Liver (tissue), 3 donors: ENCODE data around the gene NUBP1.

ENCODE experiments used
- ATF3 ChIP-seq: IDR thresholded peaks from 2 replicates; pipeline ENCODE4 v1.6.1; 2016; ENCODE audit warnings: antibody characterized with exemption
- CTCF ChIP-seq: fragments of 150-350 bp; IDR thresholded peaks from 2 replicates; pipeline ENCODE4 v1.5.1; 2017; ENCODE audit warnings: improper control_type of control experiment, low read depth, low read length; ENCODE audit not compliant: missing input control
- EGR1 ChIP-seq, 2 donors: IDR thresholded peaks; 2 replicates each; pipeline ENCODE4 v1.6.1; 2016 to 2018; ENCODE audit warnings: antibody characterized with exemption in 2 of 2, low read depth in 2 of 2
- FOXA1 ChIP-seq: IDR thresholded peaks from 2 replicates; pipeline ENCODE4 v1.6.1; 2016; ENCODE audit warnings: antibody characterized with exemption
- GABPA ChIP-seq, 2 donors: IDR thresholded peaks in 1 of 2; conservative IDR thresholded peaks in 1 of 2; 2 replicates each; pipeline ENCODE4 v1.6.1; 2016; ENCODE audit warnings: antibody characterized with exemption in 2 of 2, mild to moderate bottlenecking in 1 of 2, moderate library complexity in 1 of 2
- REST ChIP-seq: IDR thresholded peaks from 2 replicates; pipeline ENCODE4 v1.6.1; 2016; ENCODE audit warnings: antibody characterized with exemption, mild to moderate bottlenecking
- TAF1 ChIP-seq: conservative IDR thresholded peaks from 2 replicates; pipeline ENCODE4 v1.6.1; 2016; ENCODE audit warnings: antibody characterized with exemption, mild to moderate bottlenecking
- YY1 ChIP-seq: IDR thresholded peaks from 2 replicates; pipeline ENCODE4 v1.6.1; 2016; ENCODE audit warnings: antibody characterized with exemption, mild to moderate bottlenecking
- TF ChIP-seq, protein P1 (sequence below): IDR thresholded peaks from 2 replicates; pipeline ENCODE4 v1.6.1; 2016; ENCODE audit warnings: antibody characterized with exemption
- donor health status: healthy.
- donor health status: healthy.

- no peak for TF ChIP-seq CTCF
- TF ChIP-seq TAF1, result no peak
- TF ChIP-seq EGR1 (IDR thresholded peaks at IDR 0.05; ENCODE audit: low read depth in 2 of 2), result no peak
- TF ChIP-seq, protein P1, sequence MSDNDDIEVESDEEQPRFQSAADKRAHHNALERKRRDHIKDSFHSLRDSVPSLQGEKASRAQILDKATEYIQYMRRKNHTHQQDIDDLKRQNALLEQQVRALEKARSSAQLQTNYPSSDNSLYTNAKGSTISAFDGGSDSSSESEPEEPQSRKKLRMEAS, result no peak
- no peak for TF ChIP-seq REST
- TF ChIP-seq GABPA (IDR thresholded peaks at IDR 0.05 in 1 of 2, conservative IDR thresholded peaks at IDR 0.05 in 1 of 2), result no peak
- TF ChIP-seq FOXA1, result no peak
- no peak for TF ChIP-seq YY1
- TF ChIP-seq ATF3, result no peak
Observed at GRCh38 chr16:10740845-10741208, 2.8 kb upstream of the NUBP1 start.
